NCI-H524 treated with DMSO at 0.1 percent for 48 hours (cell line): ENCODE data around the gene IRX2.

Experiments used
- DNase-seq: peaks from one replicate; lab custom pipeline; 2025; lab: John Stamatoyannopoulos, UW

Gene IRX2

GRCh38 chr5:2756211-2757152 is 5.0 kb upstream of the IRX2 start:
- DNase-seq = peak; percentile 44

GRCh38 chr5:2755681-2756171 is 4.2 kb upstream of the IRX2 start:
- DNase-seq = no peak

- no peak for DNase-seq
Measured at GRCh38 chr5:2755076-2755680, 3.7 kb upstream of the IRX2 start.

- DNase-seq = no peak
Measured at GRCh38 chr5:2754581-2755075, 3.2 kb upstream of the IRX2 start.

- DNase-seq = no peak
Measured at GRCh38 chr5:2753452-2754420, 2.3 kb upstream of the IRX2 start.

- DNase-seq = no peak
Measured at GRCh38 chr5:2752821-2753439, 1.5 kb upstream of the IRX2 start.

- no peak for DNase-seq
Measured at GRCh38 chr5:2752059-2752820, 763 bp upstream of the IRX2 start.

GRCh38 chr5:2750758-2751464 is 566 bp downstream of the IRX2 start:
- DNase-seq = no peak

- DNase-seq = no peak
Measured at GRCh38 chr5:2750026-2750757, 1.3 kb downstream of the IRX2 start.

GRCh38 chr5:2749514-2750025 is 1.9 kb downstream of the IRX2 start:
- no peak for DNase-seq

GRCh38 chr5:2748861-2749513 is 2.5 kb downstream of the IRX2 start:
- DNase-seq = no peak

GRCh38 chr5:2748179-2748860 is 3.2 kb downstream of the IRX2 start:
- DNase-seq = no peak

GRCh38 chr5:2747363-2748162 is 3.9 kb downstream of the IRX2 start:
- no peak for DNase-seq

- no peak for DNase-seq
Measured at GRCh38 chr5:2746561-2747032, 4.9 kb downstream of the IRX2 start.

- no peak for DNase-seq
Measured at GRCh38 chr5:2744485-2744884, 7.0 kb downstream of the IRX2 start.

- DNase-seq = no peak
Measured at GRCh38 chr5:2742921-2743679, 8.4 kb downstream of the IRX2 start.
